ENCODE measurements around the gene TMEM127. TPM values are rescaled to one million over a fixed set of nuclear protein-coding genes. Genes with fewer than 3 reads are reported as not detected.

Gene TMEM127
- total and polyA plus RNA-seq, 2 experiments from 2014 or later: 33.6 to 44.4 TPM

- Histone ChIP-seq H3K9me3 (ENCODE audit: low read depth) (no peaks in the 10 kb centered on the region), H3K4me2 (no peak overlapping the region), H3K36me3 (replicated peaks; ENCODE audit: insufficient read depth, low read depth) (no peaks in the 10 kb centered on the region), H3K79me2 (no peaks in the 10 kb centered on the region), H3K27ac (no peak overlapping the region), H2AFZ (no peak overlapping the region), H3K27me3 (no peaks in the 10 kb centered on the region), H3K4me3 (no peak overlapping the region), H4K20me1 (ENCODE audit: insufficient read depth, poor library complexity, severe bottlenecking) (no peaks in the 10 kb centered on the region), H3K4me1 (ENCODE audit: insufficient read depth) (peaks cover 1% of the 10 kb centered on the region), H3K9me2 (replicated peaks; ENCODE audit: insufficient read depth) (no peaks in the 10 kb centered on the region)
- no peak for DNase-seq (ENCODE audit: low spot score)
- no peak for TF ChIP-seq EZH2phosphoT487 (IDR thresholded peaks at IDR 0.05; ENCODE audit: low read depth, severe bottlenecking, unreplicated experiment)
- no peak for TF ChIP-seq CTCF (IDR thresholded peaks at IDR 0.05; ENCODE audit: poor library complexity)
- TF ChIP-seq EZH2 (IDR thresholded peaks at IDR 0.05; ENCODE audit: borderline replicate concordance): no peak
- WGBS (ENCODE audit: low lambda C conversion rate, missing lambda C conversion rate): 97% methylated on average over 3 of the region's 3 CpGs
Measured at GRCh38 chr2:96247009-96247408, 18.8 kb downstream of the TMEM127 start.

GRCh38 chr2:96245609-96246390 is 20.0 kb downstream of the TMEM127 start:
- Histone ChIP-seq H3K9me2 (replicated peaks; ENCODE audit: insufficient read depth) (no peaks in the 10 kb centered on the region), H3K27ac (no peak overlapping the region), H3K9me3 (ENCODE audit: low read depth) (no peaks in the 10 kb centered on the region), H3K4me3 (no peak overlapping the region), H4K20me1 (ENCODE audit: insufficient read depth, poor library complexity, severe bottlenecking) (no peaks in the 10 kb centered on the region), H3K27me3 (no peaks in the 10 kb centered on the region), H3K4me2 (no peak overlapping the region), H3K79me2 (no peaks in the 10 kb centered on the region), H3K36me3 (replicated peaks; ENCODE audit: insufficient read depth, low read depth) (no peaks in the 10 kb centered on the region), H2AFZ (no peak overlapping the region), H3K4me1 (ENCODE audit: insufficient read depth) (no peaks in the 10 kb centered on the region)
- 96% methylated on average over 8 of the region's 8 CpGs for WGBS (ENCODE audit: low lambda C conversion rate, missing lambda C conversion rate)
- TF ChIP-seq EZH2 (IDR thresholded peaks at IDR 0.05; ENCODE audit: borderline replicate concordance) (no peak), CTCF (IDR thresholded peaks at IDR 0.05; ENCODE audit: poor library complexity) (no peak), EZH2phosphoT487 (IDR thresholded peaks at IDR 0.05; ENCODE audit: low read depth, severe bottlenecking, unreplicated experiment) (no peak)
- no peak for DNase-seq (ENCODE audit: low spot score)

GRCh38 chr2:96243843-96244242 is 22.0 kb downstream of the TMEM127 start:
- DNase-seq (ENCODE audit: low spot score): no peak
- TF ChIP-seq CTCF (IDR thresholded peaks at IDR 0.05; ENCODE audit: poor library complexity) (no peak), EZH2phosphoT487 (IDR thresholded peaks at IDR 0.05; ENCODE audit: low read depth, severe bottlenecking, unreplicated experiment) (no peak), EZH2 (IDR thresholded peaks at IDR 0.05; ENCODE audit: borderline replicate concordance) (no peak)
- 91% methylated on average over 5 of the region's 5 CpGs for WGBS (ENCODE audit: low lambda C conversion rate, missing lambda C conversion rate)
- no peak overlapping the region for H3K4me2 ChIP-seq
- no peaks in the 10 kb centered on the region for H3K27me3 ChIP-seq
- H3K4me3 ChIP-seq: no peak overlapping the region
- H2AFZ ChIP-seq: no peak overlapping the region
- H3K9me2 ChIP-seq (replicated peaks; ENCODE audit: insufficient read depth): no peaks in the 10 kb centered on the region
- no peaks in the 10 kb centered on the region for H4K20me1 ChIP-seq (ENCODE audit: insufficient read depth, poor library complexity, severe bottlenecking)
- H3K4me1 ChIP-seq (ENCODE audit: insufficient read depth): no peaks in the 10 kb centered on the region
- H3K9me3 ChIP-seq (ENCODE audit: low read depth): no peaks in the 10 kb centered on the region
- no peaks in the 10 kb centered on the region for H3K36me3 ChIP-seq (replicated peaks; ENCODE audit: insufficient read depth, low read depth)
- H3K79me2 ChIP-seq: no peaks in the 10 kb centered on the region
- no peak overlapping the region for H3K27ac ChIP-seq

All from hepatocyte (in vitro differentiated cells).